ENCODE results near the gene BICD2.
"Not testable (repeated sequence)": the region's sequence is repeated elsewhere in the genome, so short reads cannot be mapped to it uniquely, and the experiment has no call there.

Gene BICD2

GRCh38 chr9:92769990-92770359 is 5.3 kb upstream of the BICD2 start:
- no peak overlapping the region for H3K4me3 ChIP-seq (ENCODE audit: low read depth, low read length)

GRCh38 chr9:92769286-92769685 is 4.7 kb upstream of the BICD2 start:
- H3K4me3 ChIP-seq (ENCODE audit: low read depth, low read length): no peak overlapping the region

More at GRCh38 chr9:92769990-92770359, 5.3 kb upstream of the BICD2 start:
- no peak for TF ChIP-seq CTCF (IDR thresholded peaks at IDR 0.05; ENCODE audit: borderline replicate concordance, insufficient read depth, low read depth, low read length)

GRCh38 chr9:92768816-92769215 is 4.2 kb upstream of the BICD2 start:
- not testable (repeated sequence) for H3K4me3 ChIP-seq (ENCODE audit: low read depth, low read length)

More at GRCh38 chr9:92769286-92769685, 4.7 kb upstream of the BICD2 start:
- no peak for TF ChIP-seq CTCF (IDR thresholded peaks at IDR 0.05; ENCODE audit: borderline replicate concordance, insufficient read depth, low read depth, low read length)

GRCh38 chr9:92767066-92768054 is 2.7 kb upstream of the BICD2 start:
- no peak overlapping the region for H3K4me3 ChIP-seq (ENCODE audit: low read depth, low read length)
- TF ChIP-seq CTCF (IDR thresholded peaks at IDR 0.05; ENCODE audit: borderline replicate concordance, insufficient read depth, low read depth, low read length): no peak

GRCh38 chr9:92764988-92765936 is 629 bp upstream of the BICD2 start:
- TF ChIP-seq CTCF (IDR thresholded peaks at IDR 0.05; ENCODE audit: borderline replicate concordance, insufficient read depth, low read depth, low read length): peak; percentile 96
- H3K4me3 ChIP-seq (ENCODE audit: low read depth, low read length): peak overlapping the region; percentile 87

GRCh38 chr9:92763721-92764380 is 782 bp downstream of the BICD2 start:
- TF ChIP-seq CTCF (IDR thresholded peaks at IDR 0.05; ENCODE audit: borderline replicate concordance, insufficient read depth, low read depth, low read length): no peak
- H3K4me3 ChIP-seq (ENCODE audit: low read depth, low read length): peak overlapping the region; percentile 95
